Endothelial cell (in vitro differentiated cells): ENCODE measurements around the gene SLC9A1. TPM values are rescaled to one million over a fixed set of nuclear protein-coding genes. Genes with fewer than 3 reads are reported as not detected.

ENCODE experiments used
- DNase-seq: peaks from one replicate; pipeline ENCODE4 v3.0.0; 2021; ENCODE audit warnings: low spot score
- H3K27ac Mint-ChIP-seq: one replicate; pipeline ENCODE4 v1.8.0; 2021; ENCODE audit warnings: mixed read lengths, inconsistent platforms; ENCODE audit not compliant: unreplicated experiment
- H3K27me3 Mint-ChIP-seq: one replicate; pipeline ENCODE4 v1.8.0; 2021; ENCODE audit warnings: mild to moderate bottlenecking, moderate library complexity, mixed read lengths, inconsistent platforms; ENCODE audit not compliant: unreplicated experiment
- H3K36me3 Mint-ChIP-seq: one replicate; pipeline ENCODE4 v1.8.0; 2021; ENCODE audit warnings: mild to moderate bottlenecking, low read depth, mixed read lengths, inconsistent platforms; ENCODE audit not compliant: unreplicated experiment
- H3K4me1 Mint-ChIP-seq: one replicate; pipeline ENCODE4 v1.8.0; 2021; ENCODE audit warnings: mild to moderate bottlenecking, mixed read lengths, inconsistent platforms; ENCODE audit not compliant: unreplicated experiment
- H3K4me3 Mint-ChIP-seq: one replicate; pipeline ENCODE4 v1.8.0; 2021; ENCODE audit warnings: mild to moderate bottlenecking, mixed read lengths, inconsistent platforms; ENCODE audit not compliant: unreplicated experiment
- H3K9me3 Mint-ChIP-seq: one replicate; pipeline ENCODE4 v1.8.0; 2021; ENCODE audit warnings: mixed read lengths, inconsistent platforms; ENCODE audit not compliant: unreplicated experiment
- CTCF ChIP-seq: fragments of 200-600 bp; sonication (generic); IDR thresholded peaks from one replicate; pipeline ENCODE4 v1.5.0; 2021; ENCODE audit warnings: antibody characterized with exemption; ENCODE audit not compliant: unreplicated experiment
- total RNA-seq: library from RNA; stranded (reverse); fragmentation: NEBNext Ultra II Directional; extraction: Animal tissue kit (Norgen Biotek cat#: 25700); gene quantifications from one replicate; pipeline ENCODE4 v1.2.1, GENCODE V29; 2021; ENCODE audit not compliant: unreplicated experiment

SLC9A1 gene
- total RNA-seq, 1 donor from 2014 or later, result 96.2 TPM

GRCh38 chr1:27109103-27109822 lies 45.7 kb downstream of the SLC9A1 start:
- DNase-seq, result peak; percentile 47
- Mint-ChIP-seq H3K36me3 (peaks cover 21% of the 10 kb centered on the region), H3K27me3 (peaks cover 12% of the 10 kb centered on the region), H3K4me1 (peaks cover 34% of the 10 kb centered on the region), H3K9me3 (no peaks in the 10 kb centered on the region), H3K4me3 (no peak overlapping the region), H3K27ac (no peak overlapping the region)
- peak; percentile 24 for TF ChIP-seq CTCF

- no peak for DNase-seq
- no peaks in the 10 kb centered on the region for H3K9me3 Mint-ChIP-seq
- no peak overlapping the region for H3K27ac Mint-ChIP-seq
- H3K4me1 Mint-ChIP-seq, result peaks cover 27% of the 10 kb centered on the region
- peaks cover 10% of the 10 kb centered on the region for H3K27me3 Mint-ChIP-seq
- H3K4me3 Mint-ChIP-seq, result no peak overlapping the region
- TF ChIP-seq CTCF, result no peak
- H3K36me3 Mint-ChIP-seq, result peaks cover 14% of the 10 kb centered on the region
Measured at GRCh38 chr1:27108588-27108987, 46.3 kb downstream of the SLC9A1 start.

- no peak for DNase-seq
- Mint-ChIP-seq H3K27ac (peak overlapping the region; percentile 72), H3K9me3 (no peaks in the 10 kb centered on the region), H3K4me1 (peaks cover 14% of the 10 kb centered on the region), H3K27me3 (peaks cover 14% of the 10 kb centered on the region), H3K4me3 (peak overlapping the region; percentile 21), H3K36me3 (peaks cover 7% of the 10 kb centered on the region)
- TF ChIP-seq CTCF, result no peak
Measured at GRCh38 chr1:27106561-27107323, 48.2 kb downstream of the SLC9A1 start.

- DNase-seq, result no peak
- Mint-ChIP-seq H3K27ac (no peak overlapping the region), H3K4me3 (no peak overlapping the region), H3K9me3 (no peaks in the 10 kb centered on the region), H3K36me3 (peaks cover 6% of the 10 kb centered on the region), H3K4me1 (peaks cover 1% of the 10 kb centered on the region), H3K27me3 (peaks cover 14% of the 10 kb centered on the region)
- no peak for TF ChIP-seq CTCF
Measured at GRCh38 chr1:27105018-27105417, 49.9 kb downstream of the SLC9A1 start.

GRCh38 chr1:27103498-27103897 lies 51.4 kb downstream of the SLC9A1 start:
- H3K36me3 Mint-ChIP-seq, result peaks cover 13% of the 10 kb centered on the region
- H3K9me3 Mint-ChIP-seq, result no peaks in the 10 kb centered on the region
- DNase-seq, result no peak
- no peak overlapping the region for H3K4me3 Mint-ChIP-seq
- H3K27me3 Mint-ChIP-seq, result peaks cover 13% of the 10 kb centered on the region
- no peak for TF ChIP-seq CTCF
- no peak overlapping the region for H3K27ac Mint-ChIP-seq
- H3K4me1 Mint-ChIP-seq, result peaks cover 11% of the 10 kb centered on the region
